Suprapubic skin (tissue), 4 donors: ENCODE results near the gene WIPF2. TPM values are rescaled to one million over a fixed set of nuclear protein-coding genes. Genes with fewer than 3 reads are reported as not detected.
A peak's percentile ranks its signal among the peaks of the same experiment; 100 is the strongest.

Experiments used
- DNase-seq, 2 donors: peaks; one replicate each; pipeline ENCODE4 v3.0.0-alpha.2; 2019; ENCODE audit warnings: low spot score in 2 of 2
- H3K27ac ChIP-seq: fragments of 200-600 bp; sonication (generic); one replicate; pipeline ENCODE4 v1.5.1; 2019
- H3K27me3 ChIP-seq: fragments of 200-600 bp; sonication (generic); one replicate; pipeline ENCODE4 v1.5.1; 2019
- H3K36me3 ChIP-seq: fragments of 200-600 bp; sonication (generic); one replicate; pipeline ENCODE4 v1.5.1; 2019
- H3K4me1 ChIP-seq: fragments of 200-600 bp; sonication (generic); one replicate; pipeline ENCODE4 v1.5.1; 2019
- H3K4me3 ChIP-seq: fragments of 200-600 bp; sonication (generic); one replicate; pipeline ENCODE4 v1.5.1; 2019; ENCODE audit warnings: mild to moderate bottlenecking
- H3K9me3 ChIP-seq: fragments of 200-600 bp; sonication (generic); one replicate; pipeline ENCODE4 v1.5.1; 2019
- EP300 ChIP-seq: sonication (generic); formaldehyde crosslinking; IDR thresholded peaks from one replicate; pipeline ENCODE4 v1.6.1; 2017; ENCODE audit warnings: antibody characterized with exemption
- POLR2A ChIP-seq, 2 donors: fragments of 450-650 bp; IDR thresholded peaks; one replicate each; pipeline ENCODE4 v1.6.1; 2017; ENCODE audit warnings: antibody characterized with exemption in 2 of 2, mild to moderate bottlenecking in 2 of 2, moderate library complexity in 2 of 2
- POLR2AphosphoS5 ChIP-seq, 3 donors: sonication (generic); formaldehyde crosslinking; IDR thresholded peaks; one replicate each; pipeline ENCODE4 v1.6.1; 2017; ENCODE audit warnings: antibody characterized with exemption in 3 of 3
- WGBS: methylation state at CpG from one replicate; pipeline ENCODE4 v1.1.5; 2018; 5-methylcytosine and 5-hydroxymethylcytosine counted together
- total RNA-seq, 4 donors: library from RNA; depleted of rRNA; stranded (reverse); fragments of >200 nt; gene quantifications; one replicate each; pipeline ENCODE4 v1.1.0, GENCODE V29; 2016
- TF ChIP-seq, protein P1 (sequence below), 2 donors: fragments of 200-600 bp in 1 of 2; fragments of 450-650 bp in 1 of 2; sonication (generic) in 1 of 2; IDR thresholded peaks; one replicate each; pipeline ENCODE4 v1.5.1; 2016 to 2019; ENCODE audit warnings: antibody characterized with exemption in 2 of 2, mild to moderate bottlenecking in 1 of 2, moderate library complexity in 1 of 2

WIPF2 gene
- total RNA-seq, 4 donors from 2014 or later: 18.2 to 25.5 (median 21.6) TPM

DNA sequence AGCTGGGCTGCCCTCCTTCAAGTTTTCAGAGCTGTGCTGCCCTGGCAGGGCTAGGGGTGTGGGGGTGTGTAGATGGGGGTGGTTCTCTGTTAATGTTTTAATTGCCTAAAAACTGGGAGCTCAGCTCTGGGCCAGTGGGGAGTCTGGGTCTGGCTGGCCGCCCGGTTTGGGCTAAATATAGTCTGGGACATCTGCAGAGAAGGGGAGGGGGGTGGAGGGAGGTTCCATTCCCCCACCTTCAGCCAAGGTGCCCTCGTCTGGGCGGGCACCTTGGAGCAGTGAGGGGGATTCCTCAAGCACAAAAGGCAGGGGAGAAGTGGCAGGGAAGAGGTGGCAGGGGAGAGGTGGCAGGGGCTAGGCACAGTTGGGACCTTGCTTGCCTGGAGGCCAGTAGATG lies 102.9 kb downstream of the WIPF2 start:
- Histone ChIP-seq H3K4me1 (peaks cover 94% of the 10 kb centered on the region), H3K27me3 (no peaks in the 10 kb centered on the region), H3K9me3 (no peaks in the 10 kb centered on the region), H3K36me3 (no peaks in the 10 kb centered on the region), H3K27ac (peak overlapping the region; percentile 96), H3K4me3 (peak overlapping the region; percentile 95)
- peak; percentile 76 to 78 for DNase-seq
- WGBS: 0% methylated on average over 4 of the region's 4 CpGs
- TF ChIP-seq, protein P1, sequence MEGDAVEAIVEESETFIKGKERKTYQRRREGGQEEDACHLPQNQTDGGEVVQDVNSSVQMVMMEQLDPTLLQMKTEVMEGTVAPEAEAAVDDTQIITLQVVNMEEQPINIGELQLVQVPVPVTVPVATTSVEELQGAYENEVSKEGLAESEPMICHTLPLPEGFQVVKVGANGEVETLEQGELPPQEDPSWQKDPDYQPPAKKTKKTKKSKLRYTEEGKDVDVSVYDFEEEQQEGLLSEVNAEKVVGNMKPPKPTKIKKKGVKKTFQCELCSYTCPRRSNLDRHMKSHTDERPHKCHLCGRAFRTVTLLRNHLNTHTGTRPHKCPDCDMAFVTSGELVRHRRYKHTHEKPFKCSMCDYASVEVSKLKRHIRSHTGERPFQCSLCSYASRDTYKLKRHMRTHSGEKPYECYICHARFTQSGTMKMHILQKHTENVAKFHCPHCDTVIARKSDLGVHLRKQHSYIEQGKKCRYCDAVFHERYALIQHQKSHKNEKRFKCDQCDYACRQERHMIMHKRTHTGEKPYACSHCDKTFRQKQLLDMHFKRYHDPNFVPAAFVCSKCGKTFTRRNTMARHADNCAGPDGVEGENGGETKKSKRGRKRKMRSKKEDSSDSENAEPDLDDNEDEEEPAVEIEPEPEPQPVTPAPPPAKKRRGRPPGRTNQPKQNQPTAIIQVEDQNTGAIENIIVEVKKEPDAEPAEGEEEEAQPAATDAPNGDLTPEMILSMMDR (IDR thresholded peaks at IDR 0.05): no peak
- no peak for TF ChIP-seq POLR2A (IDR thresholded peaks at IDR 0.05)

DNA sequence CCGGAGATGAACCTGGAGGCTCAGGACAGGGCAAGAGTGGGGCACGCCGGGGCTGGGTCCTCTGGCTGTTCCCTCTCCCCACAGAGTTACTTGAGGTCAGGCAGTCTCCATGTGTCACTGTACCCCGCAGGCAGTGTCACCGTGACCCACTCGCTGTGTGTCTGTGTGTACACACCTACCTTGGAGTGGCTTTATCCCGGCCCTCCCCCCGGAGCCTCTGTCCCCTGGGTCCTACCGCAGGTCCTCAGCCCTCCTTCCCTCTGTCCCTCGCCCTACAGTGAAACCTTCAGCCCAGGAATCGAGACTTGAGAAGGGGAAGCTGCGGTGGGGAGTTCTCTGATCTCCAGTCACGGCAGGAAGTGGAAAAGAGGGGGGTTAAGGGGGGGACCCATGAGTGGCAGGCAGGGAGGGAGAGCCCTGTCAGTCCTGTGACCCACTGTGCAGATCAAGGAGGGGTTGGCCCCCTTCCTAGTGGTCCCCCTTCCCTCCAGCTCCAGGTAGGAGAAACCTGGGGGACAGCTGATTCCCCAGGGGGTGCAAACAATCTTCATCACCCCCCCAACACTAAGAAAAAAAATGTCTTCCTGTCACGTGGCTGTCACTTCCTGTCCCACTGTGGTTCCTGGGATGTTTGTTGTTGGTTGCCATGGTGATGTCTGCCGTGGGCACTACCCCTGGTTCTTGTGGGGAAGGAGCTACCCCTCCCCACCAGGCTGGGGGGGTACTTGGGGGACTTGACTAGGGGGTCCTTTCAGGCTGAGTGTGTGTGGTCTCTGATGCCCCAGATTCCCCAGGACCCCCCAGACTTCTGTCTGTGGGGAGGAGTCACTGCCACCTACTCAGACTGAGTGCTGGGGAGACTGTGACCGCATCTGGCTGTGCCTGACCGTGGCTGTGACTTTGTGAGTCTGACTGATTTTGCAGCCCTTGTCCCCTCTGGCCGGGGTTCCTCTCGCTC lies 103.5 kb downstream of the WIPF2 start:
- peaks cover 94% of the 10 kb centered on the region for H3K4me1 ChIP-seq
- peak; percentile 93 for DNase-seq
- no peaks in the 10 kb centered on the region for H3K9me3 ChIP-seq
- 11% methylated on average over 14 of the region's 19 CpGs for WGBS
- peak overlapping the region; percentile 95 for H3K4me3 ChIP-seq
- H3K36me3 ChIP-seq: no peaks in the 10 kb centered on the region
- peak overlapping the region; percentile 96 for H3K27ac ChIP-seq
- TF ChIP-seq POLR2AphosphoS5 (IDR thresholded peaks at IDR 0.05) (peak in 1 of 3 donors; percentile 71), EP300 (no peak), POLR2A (IDR thresholded peaks at IDR 0.05) (peak in 1 of 2 donors; percentile 50)
- TF ChIP-seq, protein P1 (IDR thresholded peaks at IDR 0.05): no peak
- H3K27me3 ChIP-seq: no peaks in the 10 kb centered on the region

DNA sequence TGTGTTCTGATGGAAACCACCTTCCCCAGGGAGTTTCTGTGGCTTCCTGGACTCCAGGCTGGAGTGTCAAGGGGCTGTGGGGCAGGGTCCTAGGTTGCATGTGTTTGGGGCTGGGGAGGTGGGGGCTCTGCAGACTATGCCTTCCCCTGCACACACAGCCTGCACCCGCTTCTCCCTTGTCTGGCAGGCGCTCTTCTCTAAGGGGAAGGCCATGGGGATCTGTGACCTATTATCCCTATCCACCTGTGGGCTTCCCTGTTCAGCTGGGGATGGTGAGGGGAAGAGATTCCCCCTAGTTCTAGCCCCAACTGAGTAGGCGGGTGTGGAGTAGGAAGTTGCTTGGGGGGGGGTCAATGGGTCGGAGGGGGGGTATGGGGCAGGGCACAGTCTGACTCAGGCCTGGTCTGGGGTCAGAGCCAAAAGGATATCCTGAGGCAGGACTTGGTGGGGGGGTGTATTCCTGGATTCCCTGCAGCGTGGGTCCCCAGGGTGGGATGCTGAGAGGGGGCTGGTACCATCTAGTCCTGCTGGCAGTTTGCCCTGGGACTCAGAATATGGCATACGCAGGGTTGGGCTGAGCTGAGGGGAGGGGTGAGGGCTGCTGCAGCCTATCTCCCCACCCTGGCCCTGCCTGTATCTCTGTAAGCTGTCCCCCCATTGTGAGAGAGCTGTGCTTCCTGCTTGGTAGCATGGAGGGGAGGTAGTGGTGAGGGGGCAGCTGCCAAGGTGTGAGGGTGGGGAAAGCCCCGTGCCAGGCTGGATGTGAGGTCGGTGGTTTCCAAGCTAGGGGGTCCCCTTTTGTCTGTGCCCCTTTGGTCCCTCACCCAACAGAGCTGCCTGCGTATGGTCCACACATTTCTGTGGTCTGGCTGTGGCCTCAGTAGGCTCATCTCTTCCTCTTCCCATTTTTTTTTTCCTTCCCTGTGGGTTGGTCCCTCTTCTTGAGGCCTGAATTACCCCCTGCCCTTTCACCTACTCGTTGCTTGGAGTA lies 104.6 kb downstream of the WIPF2 start:
- Histone ChIP-seq H3K4me1 (peaks cover 100% of the 10 kb centered on the region), H3K4me3 (peak overlapping the region; percentile 95), H3K27ac (peak overlapping the region; percentile 96), H3K36me3 (no peaks in the 10 kb centered on the region), H3K27me3 (no peaks in the 10 kb centered on the region), H3K9me3 (no peaks in the 10 kb centered on the region)
- DNase-seq: peak; percentile 86 to 91
- TF ChIP-seq POLR2A (IDR thresholded peaks at IDR 0.05): no peak
- TF ChIP-seq, protein P1 (IDR thresholded peaks at IDR 0.05): no peak
- TF ChIP-seq POLR2AphosphoS5 (IDR thresholded peaks at IDR 0.05): no peak
- no peak for TF ChIP-seq EP300
- 16% methylated on average over 8 of the region's 10 CpGs for WGBS

DNA sequence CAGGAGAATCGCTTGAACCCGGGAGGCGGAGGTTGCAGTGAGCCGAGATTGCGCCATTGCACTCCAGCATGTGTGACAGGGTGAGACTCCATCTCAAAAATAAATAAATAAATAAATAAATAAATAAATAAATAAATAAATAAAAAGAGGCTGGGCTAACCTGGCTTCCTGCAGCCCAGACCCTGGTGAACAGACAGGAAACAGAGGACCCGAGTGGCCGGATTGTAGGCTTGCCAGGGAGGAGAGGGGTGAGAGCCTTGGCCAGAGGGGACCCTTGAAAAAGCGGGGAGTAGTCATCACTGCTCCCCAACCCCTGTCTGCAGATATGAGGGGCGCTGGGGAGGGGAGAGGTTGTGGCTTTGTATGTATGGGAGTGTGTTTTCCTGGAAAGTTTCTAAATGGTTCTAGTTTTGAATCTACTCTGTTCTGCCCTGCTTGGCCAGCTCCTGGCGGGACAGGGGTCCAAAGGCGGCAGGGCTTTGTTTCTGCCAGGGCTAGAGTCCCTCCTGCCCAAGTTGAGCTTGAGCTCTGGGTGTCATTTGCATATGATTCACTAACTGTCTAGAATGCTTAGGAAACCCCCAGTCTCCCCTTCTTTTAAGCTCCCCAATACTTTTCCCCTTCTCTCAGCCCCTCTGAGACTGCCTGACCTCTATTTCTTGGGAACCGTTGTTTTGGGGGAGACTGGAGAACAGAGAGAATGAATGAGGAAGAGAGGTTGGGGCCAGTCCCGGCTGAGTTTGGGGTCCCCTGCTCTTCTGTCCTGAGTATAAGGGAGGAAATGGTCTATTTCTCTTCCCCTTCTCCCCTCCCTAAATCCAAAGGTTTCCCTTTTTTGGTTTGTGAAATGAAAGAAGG lies 106.3 kb downstream of the WIPF2 start:
- TF ChIP-seq POLR2A (IDR thresholded peaks at IDR 0.05) (no peak), EP300 (no peak), POLR2AphosphoS5 (IDR thresholded peaks at IDR 0.05) (no peak)
- TF ChIP-seq, protein P1 (IDR thresholded peaks at IDR 0.05): no peak
- Histone ChIP-seq H3K9me3 (no peaks in the 10 kb centered on the region), H3K36me3 (no peaks in the 10 kb centered on the region), H3K4me1 (peaks cover 100% of the 10 kb centered on the region), H3K27ac (peak overlapping the region; percentile 66), H3K27me3 (no peaks in the 10 kb centered on the region), H3K4me3 (no peak overlapping the region)
- DNase-seq: no peak
- WGBS: 64% methylated on average over 13 of the region's 13 CpGs
